B cell (primary cell): Measurements from ENCODE around the gene MAML3. TPM values are rescaled to one million over a fixed set of nuclear protein-coding genes. Genes with fewer than 3 reads are reported as not detected.

Source experiments
- ATAC-seq: fragments of 200-7000 bp; cut with Tn5 transposase; one replicate; pipeline ENCODE4 v1.10.0; 2021; ENCODE audit warnings: low read depth, mild to moderate bottlenecking, moderate number of reproducible peaks, moderate library complexity
- CTCF ChIA-PET: fragments of 350-600 bp; sonication (Branson Sonifier 250); formaldehyde crosslinking; loops from one replicate; lab custom pipeline; 2021; ENCODE audit warnings: antibody characterized with exemption, inconsistent platforms; lab: Charles Lee
- POLR2A ChIA-PET: fragments of 350-600 bp; sonication (Branson Sonifier 250); formaldehyde crosslinking; loops from one replicate; lab custom pipeline; 2021; ENCODE audit warnings: antibody characterized with exemption; lab: Charles Lee
- DNase-seq: peaks from one replicate; pipeline ENCODE4 v3.0.0; 2013
- H2AFZ ChIP-seq: 2 replicates; pipeline ENCODE4 v1.6.1; 2012; ENCODE audit warnings: mild to moderate bottlenecking, low read depth, low read length; ENCODE audit not compliant: insufficient read depth, poor library complexity, severe bottlenecking
- H3K27ac ChIP-seq, 2 donors: 1 replicate in 1 of 2; 2 replicates in 1 of 2; pipeline ENCODE4 v1.5.1; 2012 to 2013; ENCODE audit warnings: low read length in 2 of 2, mild to moderate bottlenecking in 2 of 2, moderate library complexity in 1 of 2
- H3K27me3 ChIP-seq, 4 experiments: fragments of 200-600 bp in 1 of 4; sonication (generic) in 1 of 4; replicated peaks in 1 of 4; 1 replicate in 2 of 4; 2 replicates in 2 of 4; pipeline versions ENCODE4 v1.6.1 to v1.7.0; 2013 to 2016; ENCODE audit warnings: low read length in 3 of 4, mild to moderate bottlenecking in 2 of 4, mixed read lengths in 1 of 4, moderate library complexity in 1 of 4; ENCODE audit not compliant: insufficient read depth in 4 of 4, control insufficient read depth in 3 of 4; ENCODE audit errors: control extremely low read depth in 1 of 4
- H3K36me3 ChIP-seq, 2 experiments: replicated peaks in 1 of 2; 1 replicate in 1 of 2; 2 replicates in 1 of 2; pipeline versions ENCODE4 v1.6.1 to v1.7.1; 2013; ENCODE audit warnings: low read length in 1 of 2; ENCODE audit not compliant: insufficient read depth in 2 of 2, control insufficient read depth in 1 of 2; ENCODE audit errors: control extremely low read depth in 1 of 2, extremely low read depth in 1 of 2
- H3K4me1 ChIP-seq, 2 donors: fragments of 200-600 bp in 1 of 2; sonication (generic) in 1 of 2; 1 replicate in 1 of 2; 2 replicates in 1 of 2; pipeline versions ENCODE4 v1.5.1 to v1.6.1; 2013 to 2017; ENCODE audit warnings: low read length in 2 of 2; ENCODE audit not compliant: control insufficient read depth in 2 of 2, insufficient read depth in 2 of 2
- H3K4me2 ChIP-seq: replicated peaks from 2 replicates; pipeline ENCODE3; 2012; ENCODE audit warnings: mild to moderate bottlenecking, low read depth, low read length; ENCODE audit not compliant: poor library complexity, severe bottlenecking
- H3K4me3 ChIP-seq, 5 experiments: fragments of 200-600 bp in 1 of 5; sonication (generic) in 1 of 5; 1 replicate in 3 of 5; 2 replicates in 2 of 5; pipeline versions ENCODE4 v1.5.1 to v1.7.0; 2011 to 2016; ENCODE audit warnings: low read length in 4 of 5, mild to moderate bottlenecking in 4 of 5, low read depth in 2 of 5, control low read depth in 1 of 5, moderate library complexity in 1 of 5; ENCODE audit not compliant: insufficient read depth in 1 of 5; ENCODE audit errors: control extremely low read depth in 1 of 5, extremely low read depth in 1 of 5
- H3K79me2 ChIP-seq: fragments of 200-600 bp; sonication (generic); one replicate; pipeline ENCODE4 v1.6.0; 2016; ENCODE audit warnings: low read length; ENCODE audit not compliant: control insufficient read depth, insufficient read depth
- H3K9ac ChIP-seq: fragments of 200-600 bp; sonication (generic); 2 replicates; pipeline ENCODE4 v1.6.1; 2017; ENCODE audit warnings: mild to moderate bottlenecking, low read length, moderate library complexity
- H3K9me3 ChIP-seq, 3 donors: one replicate each; pipeline versions ENCODE4 v1.6.1 to v1.7.1; 2013; ENCODE audit warnings: low read length in 2 of 3; ENCODE audit not compliant: control insufficient read depth in 2 of 3, insufficient read depth in 1 of 3; ENCODE audit errors: control extremely low read depth in 1 of 3
- H4K20me1 ChIP-seq: 2 replicates; pipeline ENCODE4 v1.6.0; 2012; ENCODE audit warnings: mild to moderate bottlenecking, low read length; ENCODE audit not compliant: insufficient read depth, control insufficient read depth, poor library complexity, severe bottlenecking
- H3K27ac Mint-ChIP-seq: one replicate; pipeline ENCODE4 v1.8.0; 2021; ENCODE audit warnings: mixed read lengths
- H3K27me3 Mint-ChIP-seq: one replicate; pipeline ENCODE4 v1.8.0; 2021; ENCODE audit warnings: mixed read lengths
- H3K4me1 Mint-ChIP-seq: one replicate; pipeline ENCODE4 v1.8.0; 2021; ENCODE audit warnings: mixed read lengths
- H3K4me3 Mint-ChIP-seq: one replicate; pipeline ENCODE4 v1.8.0; 2021; ENCODE audit warnings: mixed read lengths
- H3K9me3 Mint-ChIP-seq: one replicate; pipeline ENCODE4 v1.8.0; 2022; ENCODE audit warnings: mixed read lengths; ENCODE audit not compliant: insufficient read depth
- EZH2 ChIP-seq: IDR thresholded peaks from 2 replicates; pipeline ENCODE4 v1.6.1; 2012; ENCODE audit warnings: borderline replicate concordance, low read depth, mild to moderate bottlenecking, moderate library complexity, low read length; ENCODE audit not compliant: insufficient read depth, poor library complexity, severe bottlenecking
- WGBS: methylation state at CpG from one replicate; pipeline ENCODE4 v1.1.5; 2013; ENCODE audit warnings: missing lambda C conversion rate; ENCODE audit not compliant: insufficient coverage; 5-methylcytosine and 5-hydroxymethylcytosine counted together
- intact Hi-C: fragments of 100-400 bp; cut with micrococcal nuclease; formaldehyde crosslinking; loops from one replicate; pipeline ENCODE4 v1.10.0; 2022
- polyA plus RNA-seq: library from polyadenylated mRNA; depleted of rRNA; stranded (reverse); fragments of >200 nt; gene quantifications from 2 replicates; pipeline ENCODE4 v1.2.3, GENCODE V29; 2012
- total RNA-seq, 2 donors: library from RNA; stranded (reverse); fragments of 120-200 nt in 1 of 2; gene quantifications; 1 replicate in 1 of 2; 2 replicates in 1 of 2; pipeline versions ENCODE4 v1.2.3 to v1.2.4, GENCODE V29; 2013 to 2022
- TF ChIP-seq, protein P1 (sequence below): fragments of 200-600 bp; IDR thresholded peaks from one replicate; pipeline ENCODE4 v1.8.0; 2022; ENCODE audit warnings: antibody characterized with exemption, mild to moderate bottlenecking

MAML3 gene
- total and polyA plus RNA-seq, 2 donors (not counting 1 experiment from before 2014, with no cell fraction given), result 0.94 to 5.3 TPM

DNA sequence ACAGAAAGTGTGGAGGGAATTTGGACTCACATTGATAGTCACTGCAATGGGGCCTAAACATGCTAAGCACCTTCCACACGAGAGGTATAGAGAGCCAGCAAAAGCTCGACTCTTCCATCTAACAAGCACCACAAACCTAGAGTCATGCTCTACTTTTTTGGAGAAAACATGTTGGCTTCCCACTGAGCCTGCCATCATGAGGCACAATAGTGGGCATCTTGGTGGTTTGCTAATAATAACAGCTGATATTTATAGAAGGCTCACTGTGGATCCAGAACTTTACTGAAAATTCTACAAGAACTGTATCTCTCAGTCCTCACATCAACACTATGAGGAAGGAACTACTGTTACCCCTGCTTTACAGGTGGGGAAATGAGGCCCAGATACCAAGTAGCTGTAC is 26.6 kb downstream of the MAML3 start:
- no CpG with 5 or more reads among the region's 2 CpGs for WGBS
- ATAC-seq, result no peak
- H3K4me3 ChIP-seq, result no peak overlapping the region
- H3K27me3 ChIP-seq, result no peaks in the 10 kb centered on the region
- no peak overlapping the region for H3K27ac Mint-ChIP-seq
- TF ChIP-seq, protein P1, sequence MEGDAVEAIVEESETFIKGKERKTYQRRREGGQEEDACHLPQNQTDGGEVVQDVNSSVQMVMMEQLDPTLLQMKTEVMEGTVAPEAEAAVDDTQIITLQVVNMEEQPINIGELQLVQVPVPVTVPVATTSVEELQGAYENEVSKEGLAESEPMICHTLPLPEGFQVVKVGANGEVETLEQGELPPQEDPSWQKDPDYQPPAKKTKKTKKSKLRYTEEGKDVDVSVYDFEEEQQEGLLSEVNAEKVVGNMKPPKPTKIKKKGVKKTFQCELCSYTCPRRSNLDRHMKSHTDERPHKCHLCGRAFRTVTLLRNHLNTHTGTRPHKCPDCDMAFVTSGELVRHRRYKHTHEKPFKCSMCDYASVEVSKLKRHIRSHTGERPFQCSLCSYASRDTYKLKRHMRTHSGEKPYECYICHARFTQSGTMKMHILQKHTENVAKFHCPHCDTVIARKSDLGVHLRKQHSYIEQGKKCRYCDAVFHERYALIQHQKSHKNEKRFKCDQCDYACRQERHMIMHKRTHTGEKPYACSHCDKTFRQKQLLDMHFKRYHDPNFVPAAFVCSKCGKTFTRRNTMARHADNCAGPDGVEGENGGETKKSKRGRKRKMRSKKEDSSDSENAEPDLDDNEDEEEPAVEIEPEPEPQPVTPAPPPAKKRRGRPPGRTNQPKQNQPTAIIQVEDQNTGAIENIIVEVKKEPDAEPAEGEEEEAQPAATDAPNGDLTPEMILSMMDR, result no peak
- TF ChIP-seq EZH2, result no peak
- peaks cover 3% of the 10 kb centered on the region for H3K4me1 Mint-ChIP-seq
- H3K9me3 ChIP-seq, result no peaks in the 10 kb centered on the region
- intact Hi-C loops, result no loop called here
- no peak overlapping the region for H3K4me2 ChIP-seq
- DNase-seq, result no peak
- ChIA-PET CTCF (no interaction called here), POLR2A (no interaction called here)
- peaks cover 21% of the 10 kb centered on the region for H3K27me3 Mint-ChIP-seq
- H3K9ac ChIP-seq, result no peak overlapping the region
- no peaks in the 10 kb centered on the region for H3K36me3 ChIP-seq
- no peaks in the 10 kb centered on the region for H3K79me2 ChIP-seq
- peaks cover 3 to 7% of the 10 kb centered on the region in 2 donors for H3K4me1 ChIP-seq
- H3K27ac ChIP-seq, result no peak overlapping the region
- no peak overlapping the region for H2AFZ ChIP-seq
- H4K20me1 ChIP-seq, result no peaks in the 10 kb centered on the region
- H3K4me3 Mint-ChIP-seq, result no peak overlapping the region
- no peaks in the 10 kb centered on the region for H3K9me3 Mint-ChIP-seq

DNA sequence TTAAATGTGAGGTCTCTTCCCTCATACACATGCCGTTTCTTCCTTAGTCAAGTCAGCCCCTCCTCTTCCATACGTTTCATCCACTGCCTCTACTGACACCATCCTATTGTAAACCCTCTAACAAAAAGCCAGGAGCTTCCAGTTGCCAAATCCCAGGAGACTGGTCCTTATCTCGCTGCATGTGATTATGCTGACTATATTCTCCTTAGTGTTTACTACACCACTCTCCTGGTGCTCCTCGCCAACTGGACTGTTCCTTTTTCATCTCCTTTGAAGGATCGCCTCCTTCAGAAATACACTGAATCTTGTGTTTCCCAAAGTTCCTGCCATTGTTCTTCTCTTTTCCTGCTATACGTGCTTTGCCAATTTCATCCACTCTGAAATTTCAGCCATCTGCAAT is 27.7 kb downstream of the MAML3 start:
- POLR2A ChIA-PET, result no interaction called here
- no peak overlapping the region for H3K4me3 Mint-ChIP-seq
- WGBS, result 92% methylated on average over 6 of the region's 6 CpGs

More for the DNA sequence above, 27.7 kb downstream of the MAML3 start:
- H3K36me3 ChIP-seq, result no peaks in the 10 kb centered on the region
- no peak overlapping the region for H3K4me3 ChIP-seq
- CTCF ChIA-PET, result interaction anchor here (0.7 kb wide), 1 partner anchor 239 kb away, joined by 4 read pairs; no protein-coding TSS in a partner anchor
- H3K4me2 ChIP-seq, result no peak overlapping the region
- no peaks in the 10 kb centered on the region for H4K20me1 ChIP-seq
- Mint-ChIP-seq H3K9me3 (no peaks in the 10 kb centered on the region), H3K27ac (no peak overlapping the region), H3K4me1 (peaks cover 3% of the 10 kb centered on the region), H3K27me3 (peaks cover 21% of the 10 kb centered on the region)
- no peak overlapping the region for H3K9ac ChIP-seq
- no peaks in the 10 kb centered on the region for H3K79me2 ChIP-seq
- DNase-seq (no peak), ATAC-seq (no peak)
- no peaks in the 10 kb centered on the region for H3K9me3 ChIP-seq
- intact Hi-C loops, result no loop called here
- TF ChIP-seq, protein P1, result no peak
- H2AFZ ChIP-seq, result no peak overlapping the region
- no peaks in the 10 kb centered on the region for H3K27me3 ChIP-seq
- peaks cover 3 to 7% of the 10 kb centered on the region in 2 donors for H3K4me1 ChIP-seq
- no peak overlapping the region for H3K27ac ChIP-seq
